GM23338 (cell line): ENCODE results near the gene BTBD9. TPM values are rescaled to one million over a fixed set of nuclear protein-coding genes. Genes with fewer than 3 reads are reported as not detected.

Experiments
- CTCF ChIP-seq, 2 experiments: fragments of 200-600 bp in 1 of 2; sonication (generic) in 1 of 2; conservative IDR thresholded peaks; 2 replicates each; pipeline versions ENCODE4 v1.5.1 to v1.6.1; 2016 to 2017; ENCODE audit warnings: antibody characterized with exemption in 2 of 2, low read depth in 2 of 2, mild to moderate bottlenecking in 2 of 2, moderate library complexity in 1 of 2
- EZH2phosphoT487 ChIP-seq: fragments of 200-600 bp; sonication (generic); IDR thresholded peaks from one replicate; pipeline ENCODE4 v1.8.1; 2018; ENCODE audit warnings: antibody characterized with exemption; ENCODE audit not compliant: unreplicated experiment
- JUNB ChIP-seq: IDR thresholded peaks from one replicate; pipeline ENCODE4 v1.6.1; 2016; ENCODE audit warnings: antibody characterized with exemption; ENCODE audit not compliant: unreplicated experiment
- NANOG ChIP-seq: IDR thresholded peaks from 2 replicates; pipeline ENCODE4 v1.6.1; 2016; ENCODE audit warnings: antibody characterized with exemption, borderline replicate concordance
- REST ChIP-seq: IDR thresholded peaks from one replicate; pipeline ENCODE4 v1.6.1; 2018; ENCODE audit warnings: antibody characterized with exemption; ENCODE audit not compliant: unreplicated experiment
- STAT1 ChIP-seq: IDR thresholded peaks from one replicate; pipeline ENCODE4 v1.6.1; 2016; ENCODE audit warnings: antibody characterized with exemption; ENCODE audit not compliant: unreplicated experiment
- ZNF114 ChIP-seq: fragments of 250-450 bp; sonication (Bioruptor Pico); IDR thresholded peaks from 2 replicates; pipeline ENCODE4 v1.5.0; 2020; ENCODE audit warnings: mild to moderate bottlenecking, moderate library complexity
- ZNF331 ChIP-seq: fragments of 250-450 bp; sonication (Bioruptor Pico); IDR thresholded peaks from 2 replicates; pipeline ENCODE4 v1.5.0; 2020; ENCODE audit warnings: low read depth, mild to moderate bottlenecking, moderate library complexity
- polyA plus RNA-seq: library from polyadenylated mRNA; unstranded; fragments of >200 nt; fragmentation: Nextera tagmentation; extraction: Ambion mirVana; gene quantifications from 2 replicates; pipeline ENCODE4 v1.2.1, GENCODE V29; 2016
- total RNA-seq: library from RNA; depleted of rRNA; stranded (reverse); fragments of >200 nt; shearing (Covaris generic); gene quantifications from 2 replicates; pipeline ENCODE4 v1.2.3, GENCODE V29; 2014
- TF ChIP-seq, protein P1 (sequence below): fragments of 250-450 bp; sonication (Bioruptor Pico); IDR thresholded peaks from 2 replicates; pipeline ENCODE4 v1.5.0; 2020; ENCODE audit warnings: mild to moderate bottlenecking, moderate library complexity

Gene BTBD9
- total and polyA plus RNA-seq, 2 experiments from 2014 or later = 4.2 to 5.3 TPM

DNA sequence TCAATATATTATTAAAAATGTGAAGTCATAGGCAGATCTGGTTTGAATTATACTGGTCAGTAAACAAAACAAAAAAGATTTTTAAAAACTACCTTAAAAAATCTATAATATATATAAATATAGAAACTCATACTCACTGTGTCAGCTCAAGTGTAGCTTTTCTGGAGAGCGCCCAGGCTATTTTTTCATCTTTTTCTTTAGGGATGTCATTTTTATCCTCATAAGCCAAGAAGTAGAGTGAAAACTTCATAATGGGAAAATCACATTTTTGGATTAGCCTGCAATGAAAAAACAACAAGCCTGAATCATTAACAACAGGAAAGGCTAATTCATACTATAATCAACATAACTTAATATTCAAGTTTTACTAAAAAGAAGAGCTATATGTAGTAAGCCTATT, 44.5 kb upstream of the BTBD9 start (continued):
- TF ChIP-seq, protein P1, sequence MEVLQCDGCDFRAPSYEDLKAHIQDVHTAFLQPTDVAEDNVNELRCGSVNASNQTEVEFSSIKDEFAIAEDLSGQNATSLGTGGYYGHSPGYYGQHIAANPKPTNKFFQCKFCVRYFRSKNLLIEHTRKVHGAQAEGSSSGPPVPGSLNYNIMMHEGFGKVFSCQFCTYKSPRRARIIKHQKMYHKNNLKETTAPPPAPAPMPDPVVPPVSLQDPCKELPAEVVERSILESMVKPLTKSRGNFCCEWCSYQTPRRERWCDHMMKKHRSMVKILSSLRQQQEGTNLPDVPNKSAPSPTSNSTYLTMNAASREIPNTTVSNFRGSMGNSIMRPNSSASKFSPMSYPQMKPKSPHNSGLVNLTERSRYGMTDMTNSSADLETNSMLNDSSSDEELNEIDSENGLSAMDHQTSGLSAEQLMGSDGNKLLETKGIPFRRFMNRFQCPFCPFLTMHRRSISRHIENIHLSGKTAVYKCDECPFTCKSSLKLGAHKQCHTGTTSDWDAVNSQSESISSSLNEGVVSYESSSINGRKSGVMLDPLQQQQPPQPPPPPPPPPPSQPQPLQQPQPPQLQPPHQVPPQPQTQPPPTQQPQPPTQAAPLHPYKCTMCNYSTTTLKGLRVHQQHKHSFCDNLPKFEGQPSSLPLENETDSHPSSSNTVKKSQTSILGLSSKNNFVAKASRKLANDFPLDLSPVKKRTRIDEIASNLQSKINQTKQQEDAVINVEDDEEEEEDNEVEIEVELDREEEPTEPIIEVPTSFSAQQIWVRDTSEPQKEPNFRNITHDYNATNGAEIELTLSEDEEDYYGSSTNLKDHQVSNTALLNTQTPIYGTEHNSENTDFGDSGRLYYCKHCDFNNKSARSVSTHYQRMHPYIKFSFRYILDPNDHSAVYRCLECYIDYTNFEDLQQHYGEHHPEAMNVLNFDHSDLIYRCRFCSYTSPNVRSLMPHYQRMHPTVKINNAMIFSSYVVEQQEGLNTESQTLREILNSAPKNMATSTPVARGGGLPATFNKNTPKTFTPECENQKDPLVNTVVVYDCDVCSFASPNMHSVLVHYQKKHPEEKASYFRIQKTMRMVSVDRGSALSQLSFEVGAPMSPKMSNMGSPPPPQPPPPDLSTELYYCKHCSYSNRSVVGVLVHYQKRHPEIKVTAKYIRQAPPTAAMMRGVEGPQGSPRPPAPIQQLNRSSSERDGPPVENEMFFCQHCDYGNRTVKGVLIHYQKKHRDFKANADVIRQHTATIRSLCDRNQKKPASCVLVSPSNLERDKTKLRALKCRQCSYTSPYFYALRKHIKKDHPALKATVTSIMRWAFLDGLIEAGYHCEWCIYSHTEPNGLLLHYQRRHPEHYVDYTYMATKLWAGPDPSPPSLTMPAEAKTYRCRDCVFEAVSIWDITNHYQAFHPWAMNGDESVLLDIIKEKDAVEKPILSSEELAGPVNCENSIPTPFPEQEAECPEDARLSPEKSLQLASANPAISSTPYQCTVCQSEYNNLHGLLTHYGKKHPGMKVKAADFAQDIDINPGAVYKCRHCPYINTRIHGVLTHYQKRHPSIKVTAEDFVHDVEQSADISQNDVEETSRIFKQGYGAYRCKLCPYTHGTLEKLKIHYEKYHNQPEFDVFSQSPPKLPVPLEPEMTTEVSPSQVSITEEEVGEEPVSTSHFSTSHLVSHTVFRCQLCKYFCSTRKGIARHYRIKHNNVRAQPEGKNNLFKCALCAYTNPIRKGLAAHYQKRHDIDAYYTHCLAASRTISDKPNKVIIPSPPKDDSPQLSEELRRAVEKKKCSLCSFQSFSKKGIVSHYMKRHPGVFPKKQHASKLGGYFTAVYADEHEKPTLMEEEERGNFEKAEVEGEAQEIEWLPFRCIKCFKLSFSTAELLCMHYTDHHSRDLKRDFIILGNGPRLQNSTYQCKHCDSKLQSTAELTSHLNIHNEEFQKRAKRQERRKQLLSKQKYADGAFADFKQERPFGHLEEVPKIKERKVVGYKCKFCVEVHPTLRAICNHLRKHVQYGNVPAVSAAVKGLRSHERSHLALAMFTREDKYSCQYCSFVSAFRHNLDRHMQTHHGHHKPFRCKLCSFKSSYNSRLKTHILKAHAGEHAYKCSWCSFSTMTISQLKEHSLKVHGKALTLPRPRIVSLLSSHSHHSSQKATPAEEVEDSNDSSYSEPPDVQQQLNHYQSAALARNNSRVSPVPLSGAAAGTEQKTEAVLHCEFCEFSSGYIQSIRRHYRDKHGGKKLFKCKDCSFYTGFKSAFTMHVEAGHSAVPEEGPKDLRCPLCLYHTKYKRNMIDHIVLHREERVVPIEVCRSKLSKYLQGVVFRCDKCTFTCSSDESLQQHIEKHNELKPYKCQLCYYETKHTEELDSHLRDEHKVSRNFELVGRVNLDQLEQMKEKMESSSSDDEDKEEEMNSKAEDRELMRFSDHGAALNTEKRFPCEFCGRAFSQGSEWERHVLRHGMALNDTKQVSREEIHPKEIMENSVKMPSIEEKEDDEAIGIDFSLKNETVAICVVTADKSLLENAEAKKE (CRISPR knock-in tag) = no peak
- TF ChIP-seq ZNF331 (CRISPR knock-in tag) = no peak
- TF ChIP-seq STAT1 = no peak
- no peak for TF ChIP-seq NANOG
- no peak for TF ChIP-seq JUNB
- no peak for TF ChIP-seq ZNF114 (CRISPR knock-in tag)
- no peak for TF ChIP-seq CTCF (conservative IDR thresholded peaks at IDR 0.05; ENCODE audit: low read depth in 2 of 2)
- TF ChIP-seq REST = no peak
- no peak for TF ChIP-seq EZH2phosphoT487
